ENCODE results near the gene NPAS3. TPM values are rescaled to one million over a fixed set of nuclear protein-coding genes. Genes with fewer than 3 reads are reported as not detected.

The NPAS3 gene
- total RNA-seq, 6 experiments from 2014 or later = 0.11 to 0.83 (median 0.21) TPM; not detected in 2

- Histone ChIP-seq H3K9me3 (no peaks in the 10 kb centered on the region), H3K27ac (no peak overlapping the region), H3K4me3 (no peak overlapping the region), H3K36me3 (no peaks in the 10 kb centered on the region), H3K4me1 (no peaks in the 10 kb centered on the region), H3K27me3 (no peaks in the 10 kb centered on the region)
- intact Hi-C loops (cut with DNase I) = no loop called here
- WGBS (ENCODE audit: insufficient coverage, low coverage, low lambda C conversion rate, missing lambda C conversion rate) = 26% methylated on average over 3 of the region's 4 CpGs
- TF ChIP-seq POLR2A (IDR thresholded peaks at IDR 0.05) = no peak
- TF ChIP-seq CTCF (IDR thresholded peaks at IDR 0.05) = no peak
- DNase-seq (no peak), ATAC-seq (no peak)
These were observed 698.0 kb downstream of the NPAS3 start for GRCh38 chr14:33636716-33637115.

GRCh38 chr14:33642080-33642479 is 703.4 kb downstream of the NPAS3 start:
- intact Hi-C loops (cut with DNase I) = no loop called here
- Histone ChIP-seq H3K36me3 (no peaks in the 10 kb centered on the region), H3K4me1 (no peaks in the 10 kb centered on the region), H3K27ac (no peak overlapping the region), H3K27me3 (no peaks in the 10 kb centered on the region), H3K9me3 (no peaks in the 10 kb centered on the region), H3K4me3 (no peak overlapping the region)
- ATAC-seq (no peak), DNase-seq (no peak)
- WGBS (ENCODE audit: insufficient coverage, low coverage, low lambda C conversion rate, missing lambda C conversion rate) = 31% methylated on average over 6 of the region's 6 CpGs
- TF ChIP-seq CTCF (IDR thresholded peaks at IDR 0.05) (no peak), POLR2A (IDR thresholded peaks at IDR 0.05) (no peak)

DNA sequence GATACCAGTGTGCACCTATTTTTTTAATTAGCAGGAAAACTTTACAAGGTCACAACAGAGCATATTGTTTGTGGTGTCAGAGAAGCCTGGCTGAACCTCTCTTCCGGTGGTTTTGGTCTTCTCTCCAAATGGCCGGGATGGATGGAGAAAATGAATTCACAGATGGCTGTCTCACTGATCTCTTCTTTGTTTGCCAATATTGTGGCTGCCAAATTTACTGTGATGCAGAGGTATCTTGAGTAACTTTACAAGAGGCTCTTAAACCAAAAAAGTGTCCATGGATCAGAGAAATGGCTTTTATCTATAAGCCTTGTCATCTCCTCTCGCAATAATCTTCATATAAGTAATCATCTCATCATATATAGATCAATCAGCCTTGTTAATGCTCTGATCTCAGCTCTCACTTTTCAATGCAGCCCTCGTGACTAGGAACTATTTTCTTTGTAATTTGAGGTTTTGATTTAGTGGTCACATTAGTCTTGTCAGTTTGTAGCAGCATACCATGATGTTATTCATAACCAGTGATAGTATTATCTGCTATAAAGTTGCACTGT is 704.1 kb downstream of the NPAS3 start:
- no peak for DNase-seq
- no peaks in the 10 kb centered on the region for H3K9me3 ChIP-seq
- no peak overlapping the region for H3K27ac ChIP-seq
- no peaks in the 10 kb centered on the region for H3K36me3 ChIP-seq
- no peaks in the 10 kb centered on the region for H3K27me3 ChIP-seq
- no peak overlapping the region for H3K4me3 ChIP-seq
- H3K4me1 ChIP-seq = no peaks in the 10 kb centered on the region
- no peak for ATAC-seq
- WGBS (ENCODE audit: insufficient coverage, low coverage, low lambda C conversion rate, missing lambda C conversion rate) = 53% methylated on average over 4 of the region's 4 CpGs
- TF ChIP-seq CTCF (IDR thresholded peaks at IDR 0.05) = no peak
- no peak for TF ChIP-seq POLR2A (IDR thresholded peaks at IDR 0.05)
- intact Hi-C loops (cut with DNase I) = no loop called here

DNA sequence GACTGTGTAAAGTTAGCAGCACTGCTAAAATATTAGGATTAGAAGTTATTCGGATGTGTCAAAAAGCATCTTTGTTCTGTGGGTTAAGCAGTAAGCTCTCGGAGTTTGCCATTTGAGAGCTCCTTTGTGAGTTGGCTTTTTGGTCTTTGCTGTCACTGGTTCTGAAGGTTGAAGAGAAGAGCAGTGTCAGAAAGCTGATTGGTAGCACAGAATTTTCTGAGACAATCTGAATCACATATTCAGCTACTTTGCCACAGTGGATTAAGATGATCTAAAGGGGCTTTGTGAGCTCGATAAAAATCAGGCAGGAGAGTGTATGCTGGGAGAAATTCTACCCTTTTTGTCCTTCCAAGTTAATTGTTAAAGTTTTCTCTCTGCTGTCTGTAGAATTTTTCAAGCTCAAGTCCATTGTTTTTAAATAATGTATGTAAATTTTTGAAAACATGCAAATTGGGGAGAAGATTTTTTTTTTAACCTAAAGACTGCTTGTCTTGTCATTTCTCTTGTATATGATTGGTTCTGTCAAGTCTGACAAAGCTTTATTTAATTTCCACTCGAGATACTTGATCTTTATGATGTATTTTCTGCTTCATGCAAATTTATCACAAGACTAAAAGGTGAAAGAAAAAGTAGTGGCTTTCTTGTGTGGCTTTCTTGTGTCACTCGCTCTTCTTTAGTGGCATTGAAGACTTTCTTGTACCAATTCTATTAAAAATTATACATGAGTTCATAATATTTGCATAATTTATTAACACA is 704.9 kb downstream of the NPAS3 start:
- no peak for DNase-seq
- Histone ChIP-seq H3K4me1 (no peaks in the 10 kb centered on the region), H3K27ac (no peak overlapping the region), H3K36me3 (no peaks in the 10 kb centered on the region), H3K4me3 (no peak overlapping the region), H3K27me3 (no peaks in the 10 kb centered on the region), H3K9me3 (no peaks in the 10 kb centered on the region)
- no peak for ATAC-seq
- 47% methylated on average over 5 of the region's 5 CpGs for whole genome bisulfite sequencing (ENCODE audit: insufficient coverage, low coverage, low lambda C conversion rate, missing lambda C conversion rate)
- TF ChIP-seq CTCF (IDR thresholded peaks at IDR 0.05) (no peak), POLR2A (IDR thresholded peaks at IDR 0.05) (no peak)
- intact Hi-C loops (cut with DNase I) = no loop called here
